OCI-LY1 (cell line): ENCODE results near the gene ARCN1.

Experiments
- CTCF ChIP-seq: fragments of 200-600 bp; sonication (generic), shearing (Covaris generic); IDR thresholded peaks from 2 replicates; pipeline ENCODE4 v1.5.1; 2017; ENCODE audit warnings: mild to moderate bottlenecking, antibody characterized with exemption, low read length, moderate library complexity, mixed read lengths
- EZH2 ChIP-seq: fragments of 200-600 bp; sonication (generic), shearing (Covaris generic); IDR thresholded peaks from 2 replicates; pipeline ENCODE4 v1.8.0; 2017; ENCODE audit warnings: borderline replicate concordance, mixed run types, mild to moderate bottlenecking, antibody characterized with exemption, low read length, moderate library complexity, mixed read lengths

- no peak for TF ChIP-seq CTCF
- no peak for TF ChIP-seq EZH2
Measured at GRCh38 chr11:118532852-118533768, 39.1 kb upstream of the ARCN1 start.
